HL-60 (cell line): ENCODE data around the gene TMEM213.

Experiments
- CTCF ChIP-seq: IDR thresholded peaks from one replicate; pipeline ENCODE4 v1.5.1; 2011; ENCODE audit warnings: low read length, control low read depth, inconsistent platforms; ENCODE audit not compliant: insufficient read depth
- POLR2AphosphoS5 ChIP-seq: IDR thresholded peaks from 2 replicates; pipeline ENCODE4 v1.6.1; 2012; ENCODE audit warnings: low read depth
- REST ChIP-seq: IDR thresholded peaks from 2 replicates; pipeline ENCODE4 v1.6.1; 2012; ENCODE audit warnings: low read depth; ENCODE audit not compliant: insufficient replicate concordance

- TF ChIP-seq CTCF (no peak), POLR2AphosphoS5 (no peak), REST (no peak)
Measured at GRCh38 chr7:138852469-138852868, 54.7 kb downstream of the TMEM213 start.
